GM12872 (cell line): Measurements from ENCODE around the gene TTLL11.

Experiments
- CTCF ChIP-seq: IDR thresholded peaks from 3 replicates; pipeline ENCODE4 v1.5.1; 2011; ENCODE audit warnings: low read depth, mild to moderate bottlenecking, low read length, moderate library complexity; ENCODE audit not compliant: insufficient read depth

Gene TTLL11

GRCh38 chr9:121772600-121773285 lies 320.4 kb downstream of the TTLL11 start:
- no peak for TF ChIP-seq CTCF
